PC-9 (cell line): ENCODE data around the gene DNAJC17. TPM values are rescaled to one million over a fixed set of nuclear protein-coding genes. Genes with fewer than 3 reads are reported as not detected.

Experiments used
- BruUV-seq: library from RNA; stranded (reverse); fragments of 400-500 nt; replicated peaks from 2 replicates; lab custom pipeline; 2021; lab: Mats Ljungman, UMichigan
- CTCF ChIA-PET: fragments of 300-600 bp; sonication (Branson Sonifier 250); formaldehyde crosslinking; loops from one replicate; lab custom pipeline; 2022; ENCODE audit warnings: antibody characterized with exemption; lab: Charles Lee
- POLR2A ChIA-PET: fragments of 300-600 bp; sonication (Branson Sonifier 250); formaldehyde crosslinking; loops from one replicate; lab custom pipeline; 2022; ENCODE audit warnings: antibody characterized with exemption; ENCODE audit not compliant: unreplicated experiment; lab: Charles Lee
- DNase-seq, 2 experiments: peaks; one replicate each; pipeline versions ENCODE4 v3.0.0 to v3.0.0-alpha.2; 2015 to 2022; ENCODE audit warnings: mixed read lengths in 1 of 2
- H2AFZ ChIP-seq: fragments of 200-600 bp; sonication (generic); 2 replicates; pipeline ENCODE4 v1.8.1; 2017; ENCODE audit warnings: antibody characterized with exemption
- H3F3A ChIP-seq: fragments of 200-600 bp; sonication (generic); 2 replicates; pipeline ENCODE4 v1.8.1; 2017; ENCODE audit warnings: antibody characterized with exemption, mild to moderate bottlenecking, low read depth; ENCODE audit not compliant: insufficient read depth
- H3K27ac ChIP-seq: fragments of 200-600 bp; sonication (generic); 2 replicates; pipeline ENCODE4 v1.6.1; 2016; ENCODE audit warnings: mixed run types
- H3K27me3 ChIP-seq: fragments of 200-600 bp; sonication (generic); 2 replicates; pipeline ENCODE4 v1.6.1; 2016; ENCODE audit warnings: low read depth, mixed run types; ENCODE audit not compliant: insufficient read depth
- H3K36me3 ChIP-seq: fragments of 200-600 bp; sonication (generic); 2 replicates; pipeline ENCODE4 v1.6.1; 2016; ENCODE audit warnings: low read depth, mixed run types
- H3K4me1 ChIP-seq: fragments of 200-600 bp; sonication (generic); replicated peaks from 2 replicates; pipeline ENCODE4 v1.6.1; 2016; ENCODE audit warnings: mixed run types; ENCODE audit not compliant: insufficient read depth
- H3K4me2 ChIP-seq: fragments of 200-600 bp; sonication (generic); 2 replicates; pipeline ENCODE4 v1.6.1; 2017; ENCODE audit warnings: mixed run types
- H3K4me3 ChIP-seq: fragments of 200-600 bp; sonication (generic); 2 replicates; pipeline ENCODE4 v1.6.1; 2016; ENCODE audit warnings: mixed run types
- H3K79me2 ChIP-seq: fragments of 200-600 bp; sonication (generic); 2 replicates; pipeline ENCODE4 v1.6.1; 2017; ENCODE audit warnings: low read depth, mixed run types
- H3K9me2 ChIP-seq: fragments of 200-600 bp; sonication (generic); 2 replicates; pipeline ENCODE4 v1.8.1; 2017; ENCODE audit warnings: mild to moderate bottlenecking; ENCODE audit not compliant: insufficient read depth
- H3K9me3 ChIP-seq: fragments of 200-600 bp; sonication (generic); 2 replicates; pipeline ENCODE4 v1.8.1; 2016; ENCODE audit warnings: low read depth; ENCODE audit not compliant: insufficient read depth
- H4K20me1 ChIP-seq: fragments of 200-600 bp; sonication (generic); 2 replicates; pipeline ENCODE4 v1.8.1; 2017; ENCODE audit not compliant: insufficient read depth
- CTCF ChIP-seq: fragments of 200-600 bp; sonication (generic); conservative IDR thresholded peaks from 2 replicates; pipeline ENCODE4 v1.6.1; 2017; ENCODE audit warnings: mixed run types, antibody characterized with exemption, mild to moderate bottlenecking, moderate library complexity
- EZH2 ChIP-seq: fragments of 200-600 bp; sonication (generic); IDR thresholded peaks from 2 replicates; pipeline ENCODE4 v1.8.0; 2017; ENCODE audit warnings: antibody characterized with exemption, low read depth
- intact Hi-C: fragments of 100-400 bp; cut with micrococcal nuclease; formaldehyde crosslinking; loops from one replicate; pipeline ENCODE4 v1.10.0; 2022; ENCODE audit not compliant: unreplicated experiment
- total RNA-seq: library from RNA; stranded (reverse); gene quantifications from 2 replicates; pipeline ENCODE4 v1.2.3, GENCODE V29; 2021

Gene DNAJC17
- total RNA-seq, 1 experiment from 2014 or later: 27.4 TPM

GRCh38 chr15:40819048-40819447 is 11.8 kb upstream of the DNAJC17 start:
- TF ChIP-seq EZH2: no peak
- TF ChIP-seq CTCF: no peak
- Histone ChIP-seq H4K20me1 (no peaks in the 10 kb centered on the region), H3K36me3 (no peaks in the 10 kb centered on the region), H3K27me3 (no peaks in the 10 kb centered on the region), H2AFZ (no peak overlapping the region), H3K27ac (no peak overlapping the region), H3K9me3 (no peaks in the 10 kb centered on the region), H3K9me2 (no peaks in the 10 kb centered on the region), H3K4me2 (no peak overlapping the region), H3K79me2 (no peaks in the 10 kb centered on the region), H3F3A (peaks cover 7% of the 10 kb centered on the region), H3K4me3 (no peak overlapping the region), H3K4me1 (peaks cover 10% of the 10 kb centered on the region)
- DNase-seq: no peak
- intact Hi-C loops: no loop called here
- no TSS peak for BruUV-seq
- CTCF ChIA-PET: no interaction called here
- POLR2A ChIA-PET: interaction anchor here (0.6 kb wide), 1 partner anchor 9 kb away, joined by 3 read pairs; no protein-coding TSS in a partner anchor

DNA sequence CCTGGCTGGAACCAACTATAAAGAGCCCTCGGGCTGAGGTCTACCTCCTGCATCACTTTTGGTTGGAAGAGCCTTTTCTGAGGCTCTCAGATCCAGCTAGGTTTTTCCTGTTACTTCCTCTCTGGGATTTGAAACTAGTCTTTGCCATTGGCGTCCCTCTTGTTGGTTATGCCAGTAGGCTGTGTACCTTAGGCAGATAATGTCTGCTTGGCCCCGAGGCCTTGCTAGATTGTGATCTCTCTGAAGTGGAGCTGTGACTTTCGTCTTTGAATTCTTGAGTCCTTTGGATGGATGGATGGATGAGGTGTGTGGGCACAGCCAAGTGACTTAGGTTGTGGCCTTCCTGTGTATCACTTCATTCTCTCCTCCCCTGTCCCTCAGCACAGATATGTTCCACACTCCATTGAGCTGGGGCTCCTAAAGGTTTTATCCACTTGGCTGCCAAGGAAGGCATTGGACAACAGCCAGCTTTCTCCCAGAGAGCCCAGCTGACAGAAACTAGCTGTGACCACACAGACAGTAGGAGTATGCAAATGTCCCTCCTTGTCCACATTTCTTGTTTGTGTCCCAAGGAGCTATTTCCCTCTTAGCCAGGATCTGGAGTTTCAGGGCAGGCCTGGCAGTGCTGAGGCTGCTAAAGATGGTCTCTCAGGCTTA is 7.9 kb upstream of the DNAJC17 start:
- H3K4me1 ChIP-seq: no peaks in the 10 kb centered on the region
- no peak overlapping the region for H3K27ac ChIP-seq
- no peak overlapping the region for H2AFZ ChIP-seq
- no peaks in the 10 kb centered on the region for H3K27me3 ChIP-seq
- no peaks in the 10 kb centered on the region for H4K20me1 ChIP-seq
- H3K79me2 ChIP-seq: no peaks in the 10 kb centered on the region
- intact Hi-C loops: no loop called here
- no peaks in the 10 kb centered on the region for H3K9me2 ChIP-seq
- ChIA-PET CTCF (interaction anchor here (0.6 kb wide), 1 partner anchor 10 kb away, joined by 3 read pairs; no protein-coding TSS in a partner anchor), POLR2A (interaction anchor here (0.7 kb wide), 1 partner anchor 57 kb away, joined by 4 read pairs; no protein-coding TSS in a partner anchor)
- BruUV-seq: no TSS peak
- no peaks in the 10 kb centered on the region for H3F3A ChIP-seq
- H3K4me3 ChIP-seq: no peak overlapping the region
- no peak for DNase-seq
- no peaks in the 10 kb centered on the region for H3K9me3 ChIP-seq
- TF ChIP-seq CTCF: no peak
- no peak for TF ChIP-seq EZH2
- no peak overlapping the region for H3K4me2 ChIP-seq
- no peaks in the 10 kb centered on the region for H3K36me3 ChIP-seq

DNA sequence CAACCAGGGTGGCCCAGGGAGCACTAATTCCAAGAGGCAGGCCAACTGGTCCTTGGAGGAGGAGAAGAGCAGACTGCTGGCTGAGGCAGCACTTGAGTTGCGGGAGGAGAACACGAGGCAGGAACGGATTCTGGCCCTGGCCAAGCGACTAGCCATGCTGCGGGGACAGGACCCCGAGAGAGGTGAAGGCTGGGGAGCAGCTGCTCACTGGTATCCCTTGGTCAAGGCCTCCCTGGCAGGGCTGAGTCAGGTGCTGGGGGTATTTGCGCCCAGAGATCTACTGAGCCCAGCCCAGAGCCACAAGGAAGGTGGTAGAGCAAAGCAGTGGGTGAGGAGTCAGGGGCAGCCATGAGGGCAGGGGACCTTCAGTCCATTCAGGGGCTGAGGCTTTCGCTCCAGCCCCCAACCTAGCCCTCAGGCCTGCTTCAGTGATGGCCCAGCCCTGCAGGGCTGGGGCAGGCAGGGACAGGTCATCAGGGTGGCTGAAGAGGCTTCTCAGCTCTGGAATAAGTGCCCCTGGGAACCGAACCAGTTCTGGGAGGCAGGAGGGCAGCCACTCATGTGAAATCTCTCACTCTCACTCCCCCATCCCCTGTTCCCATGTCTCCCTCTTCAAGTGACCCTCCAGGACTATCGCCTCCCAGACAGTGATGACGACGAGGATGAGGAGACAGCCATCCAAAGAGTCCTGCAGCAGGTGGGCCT is 5.6 kb upstream of the DNAJC17 start:
- Histone ChIP-seq H3K4me2 (no peak overlapping the region), H4K20me1 (no peaks in the 10 kb centered on the region), H3K4me1 (peaks cover 8% of the 10 kb centered on the region; the same call in 1 of the 2 replicates), H3K27ac (no peak overlapping the region), H3K9me3 (no peaks in the 10 kb centered on the region), H3K4me3 (no peak overlapping the region), H3F3A (no peaks in the 10 kb centered on the region), H3K27me3 (no peaks in the 10 kb centered on the region), H3K9me2 (no peaks in the 10 kb centered on the region), H2AFZ (no peak overlapping the region), H3K79me2 (peaks cover 11% of the 10 kb centered on the region; the same call in 1 of the 2 replicates), H3K36me3 (no peaks in the 10 kb centered on the region)
- BruUV-seq: no TSS peak
- ChIA-PET CTCF (no interaction called here), POLR2A (no interaction called here)
- intact Hi-C loops: no loop called here
- no peak for TF ChIP-seq EZH2
- no peak for TF ChIP-seq CTCF
- DNase-seq: no peak
